WERI-Rb-1 (cell line): ENCODE results near the gene CTAG1A.
"Not testable (repeated sequence)": the region's sequence is repeated elsewhere in the genome, so short reads cannot be mapped to it uniquely, and the experiment has no call there.

ENCODE experiments used
- DNase-seq: peaks from one replicate; pipeline ENCODE4 v3.0.0-alpha.2; 2020
- H3K27ac ChIP-seq: fragments of 250-450 bp; sonication (Bioruptor Pico); 2 replicates; pipeline ENCODE4 v1.5.1; 2020; ENCODE audit warnings: mild to moderate bottlenecking, moderate library complexity
- H3K27me3 ChIP-seq: fragments of 250-450 bp; sonication (Bioruptor Pico); 2 replicates; pipeline ENCODE4 v1.5.1; 2021; ENCODE audit warnings: mild to moderate bottlenecking, low read depth, moderate library complexity; ENCODE audit not compliant: insufficient read depth, severe bottlenecking
- H3K36me3 ChIP-seq: fragments of 250-450 bp; sonication (Bioruptor Pico); 2 replicates; pipeline ENCODE4 v1.5.1; 2020; ENCODE audit warnings: mild to moderate bottlenecking, moderate library complexity
- H3K4me3 ChIP-seq: 2 replicates; pipeline ENCODE4 v1.5.1; 2011; ENCODE audit warnings: low read depth, mild to moderate bottlenecking, control low read depth, low read length
- H3K9me3 ChIP-seq: fragments of 250-450 bp; sonication (Bioruptor Pico); 2 replicates; pipeline ENCODE4 v1.5.1; 2021; ENCODE audit warnings: mild to moderate bottlenecking, moderate library complexity; ENCODE audit not compliant: severe bottlenecking
- TF ChIP-seq, protein P1 (sequence below): IDR thresholded peaks from 2 replicates; pipeline ENCODE4 v1.5.1; 2011; ENCODE audit warnings: low read depth, mild to moderate bottlenecking, control low read depth, inconsistent platforms, low read length

Gene CTAG1A

DNA sequence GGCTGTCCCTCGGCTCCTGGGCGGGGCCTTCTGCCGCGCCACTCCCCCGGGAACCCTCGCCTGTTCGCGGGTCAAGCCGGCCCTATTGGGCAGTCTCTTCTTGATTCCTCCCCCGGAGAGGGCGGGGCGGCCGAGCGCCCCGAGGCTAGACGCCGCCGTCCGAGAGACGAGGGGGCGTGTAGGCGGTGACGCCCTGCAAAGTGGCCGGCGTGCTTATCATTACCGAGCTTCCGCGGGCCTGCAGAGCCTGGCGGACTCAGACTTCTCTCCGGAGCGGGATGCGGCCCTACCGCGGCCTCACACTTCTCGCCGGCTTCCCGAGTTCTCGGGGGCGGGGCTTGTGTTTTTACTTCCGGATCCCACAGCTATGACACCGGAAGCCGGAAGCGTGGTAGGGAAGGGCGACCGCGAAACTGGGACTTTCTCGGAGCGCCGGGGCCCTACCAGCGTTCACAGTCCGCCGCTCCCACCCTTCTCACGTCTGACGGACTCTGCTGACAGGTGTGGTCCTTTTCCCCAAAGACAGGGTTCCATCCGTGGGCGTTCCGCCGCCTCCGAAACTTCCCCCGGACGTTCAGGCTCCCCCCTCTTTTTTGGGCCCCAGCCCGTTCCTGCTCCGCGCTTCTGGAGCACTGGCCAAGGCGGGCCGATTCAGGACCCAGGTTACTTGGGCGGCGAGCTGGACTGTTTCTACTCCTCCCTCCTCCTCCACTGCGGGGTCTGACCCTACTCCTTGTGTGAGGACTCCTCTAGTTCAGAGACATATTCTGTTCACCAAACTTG is 37.5 kb upstream of the CTAG1A start, which contains the start of gene IKBKG:
IKBKG (plus strand) TSS at position 376 of the 783 bp plus-strand sequence. CDS start 4,383 bp downstream, outside the sequence.
- Histone ChIP-seq H3K27ac (peak within 1 kb of the TSS; percentile 93), H3K36me3 (peaks cover 47% of the 10 kb centered on the region)

DNA sequence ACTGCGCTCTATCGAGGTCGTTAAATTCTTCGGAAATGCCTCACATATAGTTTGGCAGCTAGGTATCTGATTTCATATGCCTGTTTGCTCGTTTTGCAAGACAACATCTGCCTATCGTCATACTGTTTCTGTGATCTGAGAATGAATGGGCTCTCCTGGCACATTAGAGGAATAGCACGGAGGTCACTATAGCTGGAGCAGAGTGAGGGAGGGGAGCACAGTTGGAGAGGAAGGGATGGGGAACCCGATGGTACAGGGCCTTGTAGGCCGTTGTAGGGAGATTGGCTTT is 37.0 kb upstream of the CTAG1A start:
- Histone ChIP-seq H3K27me3 (peaks cover 11% of the 10 kb centered on the region), H3K9me3 (no peaks in the 10 kb centered on the region), H3K4me3 (peak overlapping the region; percentile 75), H3K36me3 (peaks cover 44% of the 10 kb centered on the region), H3K27ac (peak overlapping the region; percentile 93)
- no peak for DNase-seq
- TF ChIP-seq, protein P1, sequence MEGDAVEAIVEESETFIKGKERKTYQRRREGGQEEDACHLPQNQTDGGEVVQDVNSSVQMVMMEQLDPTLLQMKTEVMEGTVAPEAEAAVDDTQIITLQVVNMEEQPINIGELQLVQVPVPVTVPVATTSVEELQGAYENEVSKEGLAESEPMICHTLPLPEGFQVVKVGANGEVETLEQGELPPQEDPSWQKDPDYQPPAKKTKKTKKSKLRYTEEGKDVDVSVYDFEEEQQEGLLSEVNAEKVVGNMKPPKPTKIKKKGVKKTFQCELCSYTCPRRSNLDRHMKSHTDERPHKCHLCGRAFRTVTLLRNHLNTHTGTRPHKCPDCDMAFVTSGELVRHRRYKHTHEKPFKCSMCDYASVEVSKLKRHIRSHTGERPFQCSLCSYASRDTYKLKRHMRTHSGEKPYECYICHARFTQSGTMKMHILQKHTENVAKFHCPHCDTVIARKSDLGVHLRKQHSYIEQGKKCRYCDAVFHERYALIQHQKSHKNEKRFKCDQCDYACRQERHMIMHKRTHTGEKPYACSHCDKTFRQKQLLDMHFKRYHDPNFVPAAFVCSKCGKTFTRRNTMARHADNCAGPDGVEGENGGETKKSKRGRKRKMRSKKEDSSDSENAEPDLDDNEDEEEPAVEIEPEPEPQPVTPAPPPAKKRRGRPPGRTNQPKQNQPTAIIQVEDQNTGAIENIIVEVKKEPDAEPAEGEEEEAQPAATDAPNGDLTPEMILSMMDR: no peak

More for the DNA sequence above, 37.5 kb upstream of the CTAG1A start, which contains the start of gene IKBKG:
- TF ChIP-seq, protein P1: no peak
- Histone ChIP-seq H3K27me3 (peaks cover 11% of the 10 kb centered on the region), H3K9me3 (no peaks in the 10 kb centered on the region), H3K4me3 (peak within 1 kb of the TSS; percentile 75)
- peak; percentile 97 for DNase-seq

DNA sequence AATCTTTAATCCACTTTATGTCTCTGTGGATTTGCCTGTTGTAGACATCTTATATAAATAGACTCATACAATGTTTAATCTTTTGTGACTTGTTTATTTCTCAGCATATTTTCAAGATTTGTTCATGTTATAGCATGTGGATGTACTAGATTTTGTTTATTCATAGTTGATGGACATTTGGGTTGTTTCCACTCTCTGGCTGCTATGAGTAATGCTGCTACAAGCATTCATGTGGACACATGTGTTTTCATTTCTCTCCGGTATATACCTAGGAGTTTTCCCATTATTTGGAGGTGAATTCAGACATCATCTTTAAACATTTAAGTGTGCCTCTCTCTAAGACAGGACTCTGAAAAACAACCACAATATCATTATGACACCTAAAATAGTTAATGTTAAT is 35.2 kb upstream of the CTAG1A start:
- Histone ChIP-seq H3K27ac (0 out of 2 replicates have a peak overlapping the region, but pooled peaks have one; percentile 16), H3K4me3 (no peak overlapping the region), H3K27me3 (peaks cover 12% of the 10 kb centered on the region), H3K36me3 (peaks cover 41% of the 10 kb centered on the region), H3K9me3 (no peaks in the 10 kb centered on the region)
- no peak for DNase-seq
- TF ChIP-seq, protein P1: no peak

DNA sequence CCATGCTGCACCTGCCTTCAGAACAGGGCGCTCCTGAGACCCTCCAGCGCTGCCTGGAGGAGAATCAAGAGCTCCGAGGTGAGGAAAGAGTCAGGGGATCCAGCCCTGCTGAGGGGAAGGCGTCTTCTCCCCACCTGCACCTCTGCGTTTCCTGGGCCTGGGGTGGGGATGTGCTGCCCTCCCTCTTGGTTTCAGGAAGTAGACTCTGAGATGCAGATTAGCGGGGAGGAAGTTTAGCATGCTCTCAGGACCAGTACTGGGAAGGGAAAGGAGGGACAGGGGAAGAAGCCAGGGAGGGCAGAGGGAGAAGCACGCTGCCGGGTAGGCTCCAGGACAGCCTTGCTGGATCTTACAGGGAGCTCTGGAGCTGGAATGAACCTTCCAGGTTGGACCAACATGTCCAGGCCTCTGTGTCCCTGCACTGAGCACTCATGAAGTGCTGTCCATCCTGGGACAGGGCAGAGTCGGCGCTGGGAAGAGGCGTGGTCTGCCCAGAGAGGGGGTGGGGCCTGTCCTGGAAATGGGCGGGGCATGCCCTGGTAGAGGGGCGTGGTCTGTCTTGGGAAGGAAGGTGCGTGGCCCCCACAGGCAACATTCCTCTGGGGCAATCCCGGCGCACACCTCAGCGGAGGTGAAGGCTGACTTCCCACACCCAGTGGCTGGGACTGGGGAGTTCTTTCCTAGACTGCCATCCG is 32.7 kb upstream of the CTAG1A start:
- Histone ChIP-seq H3K27me3 (peaks cover 20% of the 10 kb centered on the region), H3K36me3 (peaks cover 38% of the 10 kb centered on the region)
- not testable (repeated sequence) for H3K9me3 ChIP-seq, H3K4me3 ChIP-seq, H3K27ac ChIP-seq, DNase-seq

DNA sequence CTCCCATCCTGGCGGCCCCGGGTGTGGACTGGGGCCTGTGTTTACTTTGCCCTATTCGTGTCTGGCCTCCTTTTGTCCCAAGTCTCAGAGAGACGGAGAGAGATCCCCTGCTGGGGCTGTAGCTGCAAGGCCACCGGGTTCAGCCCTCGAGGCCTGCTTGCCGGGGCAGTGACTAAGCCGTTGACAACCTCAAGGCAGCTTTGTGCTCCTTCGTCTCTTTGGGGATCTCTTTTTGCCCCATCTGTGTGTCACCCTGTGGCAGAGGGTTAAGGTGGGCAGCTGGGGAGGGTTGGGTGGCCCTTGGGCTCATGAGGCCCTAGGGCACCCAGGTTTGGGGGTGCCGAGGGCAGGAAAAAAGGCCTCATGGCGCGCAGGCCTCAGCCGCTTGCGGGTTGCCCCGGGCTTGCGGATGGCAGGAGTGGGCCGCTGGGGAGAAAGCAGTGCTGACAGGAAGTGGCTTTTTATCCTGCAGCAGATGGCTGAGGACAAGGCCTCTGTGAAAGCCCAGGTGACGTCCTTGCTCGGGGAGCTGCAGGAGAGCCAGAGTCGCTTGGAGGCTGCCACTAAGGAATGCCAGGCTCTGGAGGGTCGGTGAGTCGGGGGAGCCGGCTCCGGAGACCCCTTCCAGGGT is 26.8 kb upstream of the CTAG1A start:
- H3K4me3 ChIP-seq, H3K27me3 ChIP-seq, DNase-seq, H3K9me3 ChIP-seq, H3K27ac ChIP-seq: not testable (repeated sequence)
- peaks cover 23% of the 10 kb centered on the region for H3K36me3 ChIP-seq

DNA sequence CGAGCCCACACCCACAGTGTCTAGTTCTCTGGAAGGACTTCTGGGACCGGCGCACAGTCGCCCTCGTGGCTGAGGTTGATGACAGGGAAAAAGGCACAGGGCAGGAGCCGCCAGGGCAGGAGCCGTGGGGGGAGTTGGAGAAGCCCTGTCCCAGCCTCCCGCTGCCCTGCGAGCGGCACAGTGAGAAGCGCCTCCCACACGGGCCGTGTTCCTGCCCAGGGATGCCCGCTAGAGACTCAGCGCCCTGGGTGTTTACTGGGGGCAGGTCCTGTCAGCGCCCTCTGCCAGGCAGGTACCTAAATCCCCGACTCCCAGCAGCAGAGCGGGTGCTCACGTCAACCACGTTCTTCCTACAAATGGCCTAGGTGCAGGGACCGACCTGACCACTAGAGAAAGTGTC is 26.0 kb upstream of the CTAG1A start:
- DNase-seq, H3K27me3 ChIP-seq, H3K27ac ChIP-seq, H3K9me3 ChIP-seq, H3K4me3 ChIP-seq: not testable (repeated sequence)
- peaks cover 16% of the 10 kb centered on the region for H3K36me3 ChIP-seq

DNA sequence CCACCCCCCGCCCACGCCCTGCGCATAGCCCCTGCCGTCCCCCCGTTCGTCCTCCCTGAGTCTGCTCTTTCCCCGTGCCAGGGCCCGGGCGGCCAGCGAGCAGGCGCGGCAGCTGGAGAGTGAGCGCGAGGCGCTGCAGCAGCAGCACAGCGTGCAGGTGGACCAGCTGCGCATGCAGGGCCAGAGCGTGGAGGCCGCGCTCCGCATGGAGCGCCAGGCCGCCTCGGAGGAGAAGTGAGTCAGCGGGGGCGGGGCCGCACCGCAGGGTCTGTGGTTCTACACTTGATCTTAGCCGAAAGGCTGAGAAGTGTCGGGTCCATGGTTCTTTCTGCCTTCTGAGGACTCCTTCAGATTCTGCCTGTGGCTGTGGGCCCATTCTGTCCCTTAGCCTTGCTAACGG is 24.6 kb upstream of the CTAG1A start:
- not testable (repeated sequence) for DNase-seq, H3K4me3 ChIP-seq, H3K27ac ChIP-seq, H3K27me3 ChIP-seq, H3K9me3 ChIP-seq, H3K36me3 ChIP-seq

DNA sequence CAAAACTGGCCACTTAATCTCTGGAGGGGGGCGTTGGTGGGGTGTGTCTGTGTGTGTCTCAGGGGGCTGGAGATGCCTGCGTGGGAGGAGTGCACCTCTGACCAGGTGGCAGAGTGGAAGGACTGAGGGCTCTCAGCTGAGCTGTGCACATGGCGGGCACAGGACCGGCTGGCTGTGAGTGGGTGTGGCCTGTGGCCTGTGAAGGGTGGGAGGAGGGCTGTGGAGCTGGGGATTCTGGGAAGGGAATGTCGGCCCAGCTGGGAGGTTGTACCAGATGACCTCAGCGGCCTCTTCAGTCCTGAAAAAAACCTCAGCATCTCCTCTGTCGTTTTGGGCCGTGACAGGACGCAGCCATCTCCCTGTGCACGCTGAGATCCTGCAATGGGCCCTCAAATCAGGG is 22.6 kb upstream of the CTAG1A start:
- DNase-seq, H3K36me3 ChIP-seq, H3K9me3 ChIP-seq, H3K27ac ChIP-seq, H3K27me3 ChIP-seq, H3K4me3 ChIP-seq: not testable (repeated sequence)

DNA sequence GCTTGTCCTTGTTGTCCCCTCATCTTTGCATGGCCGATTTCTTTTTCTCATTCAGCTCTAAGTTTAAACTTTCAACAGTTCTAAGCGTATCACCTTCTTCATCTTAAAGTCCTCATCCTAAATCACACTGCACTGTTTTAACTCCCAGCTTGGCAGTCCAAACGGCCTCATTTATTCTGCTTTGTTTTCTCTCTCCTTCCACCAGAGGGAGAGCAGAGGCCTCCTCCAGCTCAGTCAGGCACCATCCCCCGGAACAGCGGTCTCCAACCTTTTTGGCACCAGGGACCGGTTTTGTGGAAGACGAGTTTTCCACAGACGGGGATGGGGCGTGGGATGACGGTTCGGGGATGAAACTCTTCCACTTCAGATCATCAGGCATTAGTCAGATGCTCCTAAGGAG is 14.6 kb upstream of the CTAG1A start:
- H3K27me3 ChIP-seq, H3K27ac ChIP-seq, H3K9me3 ChIP-seq, H3K4me3 ChIP-seq, DNase-seq, H3K36me3 ChIP-seq: not testable (repeated sequence)

DNA sequence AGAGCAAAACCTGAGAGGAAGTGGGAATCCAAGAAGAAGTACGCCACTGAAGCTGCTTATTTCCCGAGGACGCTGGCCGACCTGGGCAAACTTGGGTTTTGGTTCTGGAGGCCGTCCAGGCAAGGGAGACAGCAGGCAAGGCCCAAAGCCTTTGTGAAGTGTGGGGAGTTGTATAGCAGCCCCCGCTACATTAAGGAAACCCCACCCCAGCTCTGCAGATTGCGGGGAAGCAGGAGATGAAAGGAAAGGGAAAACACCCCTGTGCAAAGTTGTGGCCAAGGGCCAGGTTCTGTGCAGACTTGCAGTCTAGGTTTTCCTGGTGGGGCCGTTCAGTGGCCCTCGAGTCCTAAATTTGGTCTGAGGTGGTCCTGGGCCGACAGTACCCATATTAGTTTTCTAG is 11.9 kb upstream of the CTAG1A start:
- H3K27ac ChIP-seq, H3K4me3 ChIP-seq, H3K9me3 ChIP-seq, DNase-seq, H3K36me3 ChIP-seq, H3K27me3 ChIP-seq: not testable (repeated sequence)

DNA sequence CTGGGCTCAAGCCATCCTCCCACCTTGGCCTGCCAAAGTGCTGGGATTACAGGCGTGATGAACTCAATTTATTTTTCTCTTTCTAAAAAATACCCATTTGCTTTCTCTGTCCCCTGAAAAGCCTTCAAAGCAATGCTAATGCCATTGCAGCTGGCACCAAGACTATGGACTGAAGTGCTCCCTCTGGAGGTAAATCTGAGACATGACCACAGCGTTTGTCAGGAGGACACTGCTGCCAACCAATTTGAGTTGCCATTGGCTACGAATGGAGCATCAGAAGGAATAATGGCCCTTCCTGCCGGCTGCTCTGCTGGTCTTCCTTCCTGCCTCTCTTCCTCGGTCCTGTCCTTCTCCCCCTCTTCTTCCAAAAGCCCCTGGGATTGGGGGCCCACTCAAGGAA is 9.9 kb upstream of the CTAG1A start:
- not testable (repeated sequence) for H3K36me3 ChIP-seq, H3K4me3 ChIP-seq, DNase-seq, H3K27ac ChIP-seq, H3K9me3 ChIP-seq, H3K27me3 ChIP-seq
